Measurements from ENCODE around the gene UQCC3. TPM values are rescaled to one million over a fixed set of nuclear protein-coding genes. Genes with fewer than 3 reads are reported as not detected.
A peak's percentile ranks its signal among the peaks of the same experiment; 100 is the strongest.

Gene UQCC3
- total RNA-seq, 1 donor from 2014 or later: 27.9 TPM

DNA sequence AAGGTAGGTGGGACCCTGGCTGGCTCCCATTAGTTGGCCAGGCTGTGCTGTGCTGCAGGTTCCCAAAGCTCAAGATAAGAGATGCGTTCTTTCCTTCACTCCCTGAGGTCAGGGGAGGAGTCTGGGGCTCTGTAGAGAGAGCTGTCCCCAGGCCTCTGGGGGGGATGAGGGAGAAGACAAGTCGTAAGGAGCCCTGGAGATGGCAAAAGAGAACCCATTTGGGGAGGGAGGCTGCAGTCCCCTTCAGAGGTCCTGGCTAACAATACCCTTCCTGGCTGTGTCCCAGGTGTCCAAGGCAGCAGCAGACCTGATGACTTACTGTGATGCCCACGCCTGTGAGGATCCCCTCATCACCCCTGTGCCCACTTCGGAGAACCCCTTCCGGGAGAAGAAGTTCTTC lies 36.9 kb downstream of the UQCC3 start:
- Histone ChIP-seq H3K36me3 (ENCODE audit: control insufficient read depth, insufficient read depth, low read length) (peaks cover 7% of the 10 kb centered on the region), H3K27me3 (ENCODE audit: control insufficient read depth, insufficient read depth, low read length) (no peaks in the 10 kb centered on the region), H3K4me3 (ENCODE audit: low read depth, low read length) (peak overlapping the region; percentile 46)
- TF ChIP-seq, protein P1, sequence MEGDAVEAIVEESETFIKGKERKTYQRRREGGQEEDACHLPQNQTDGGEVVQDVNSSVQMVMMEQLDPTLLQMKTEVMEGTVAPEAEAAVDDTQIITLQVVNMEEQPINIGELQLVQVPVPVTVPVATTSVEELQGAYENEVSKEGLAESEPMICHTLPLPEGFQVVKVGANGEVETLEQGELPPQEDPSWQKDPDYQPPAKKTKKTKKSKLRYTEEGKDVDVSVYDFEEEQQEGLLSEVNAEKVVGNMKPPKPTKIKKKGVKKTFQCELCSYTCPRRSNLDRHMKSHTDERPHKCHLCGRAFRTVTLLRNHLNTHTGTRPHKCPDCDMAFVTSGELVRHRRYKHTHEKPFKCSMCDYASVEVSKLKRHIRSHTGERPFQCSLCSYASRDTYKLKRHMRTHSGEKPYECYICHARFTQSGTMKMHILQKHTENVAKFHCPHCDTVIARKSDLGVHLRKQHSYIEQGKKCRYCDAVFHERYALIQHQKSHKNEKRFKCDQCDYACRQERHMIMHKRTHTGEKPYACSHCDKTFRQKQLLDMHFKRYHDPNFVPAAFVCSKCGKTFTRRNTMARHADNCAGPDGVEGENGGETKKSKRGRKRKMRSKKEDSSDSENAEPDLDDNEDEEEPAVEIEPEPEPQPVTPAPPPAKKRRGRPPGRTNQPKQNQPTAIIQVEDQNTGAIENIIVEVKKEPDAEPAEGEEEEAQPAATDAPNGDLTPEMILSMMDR (IDR thresholded peaks at IDR 0.05; ENCODE audit: insufficient read depth, low read length, severe bottlenecking): no peak
- FAIRE-seq: no peak
- DNase-seq (ENCODE audit: low read depth): no peak

DNA sequence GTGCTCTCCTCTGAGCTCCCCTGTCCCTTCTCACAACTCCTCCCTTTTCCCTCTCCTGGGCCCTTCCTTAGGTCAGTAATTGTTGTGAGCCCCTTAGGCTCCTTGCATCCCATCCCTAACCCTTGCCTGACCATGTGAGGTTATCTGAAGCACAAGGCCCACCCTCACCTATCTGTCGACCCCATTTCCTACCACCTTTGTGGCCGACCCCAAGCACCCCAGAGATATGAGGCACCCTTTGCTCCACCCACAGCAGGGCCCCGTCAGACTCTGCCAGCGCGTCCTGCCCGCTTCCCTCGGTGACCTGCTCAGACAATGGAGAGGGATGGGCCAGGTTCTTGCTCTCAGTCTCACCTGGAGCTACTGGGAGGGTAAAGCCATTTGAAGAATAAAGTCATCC lies 37.3 kb downstream of the UQCC3 start:
- Histone ChIP-seq H3K4me3 (ENCODE audit: low read depth, low read length) (peak overlapping the region; percentile 46), H3K27me3 (ENCODE audit: control insufficient read depth, insufficient read depth, low read length) (no peaks in the 10 kb centered on the region), H3K36me3 (ENCODE audit: control insufficient read depth, insufficient read depth, low read length) (peaks cover 9% of the 10 kb centered on the region)
- DNase-seq (ENCODE audit: low read depth) (no peak), FAIRE-seq (no peak)
- TF ChIP-seq, protein P1 (IDR thresholded peaks at IDR 0.05; ENCODE audit: insufficient read depth, low read length, severe bottlenecking): no peak

DNA sequence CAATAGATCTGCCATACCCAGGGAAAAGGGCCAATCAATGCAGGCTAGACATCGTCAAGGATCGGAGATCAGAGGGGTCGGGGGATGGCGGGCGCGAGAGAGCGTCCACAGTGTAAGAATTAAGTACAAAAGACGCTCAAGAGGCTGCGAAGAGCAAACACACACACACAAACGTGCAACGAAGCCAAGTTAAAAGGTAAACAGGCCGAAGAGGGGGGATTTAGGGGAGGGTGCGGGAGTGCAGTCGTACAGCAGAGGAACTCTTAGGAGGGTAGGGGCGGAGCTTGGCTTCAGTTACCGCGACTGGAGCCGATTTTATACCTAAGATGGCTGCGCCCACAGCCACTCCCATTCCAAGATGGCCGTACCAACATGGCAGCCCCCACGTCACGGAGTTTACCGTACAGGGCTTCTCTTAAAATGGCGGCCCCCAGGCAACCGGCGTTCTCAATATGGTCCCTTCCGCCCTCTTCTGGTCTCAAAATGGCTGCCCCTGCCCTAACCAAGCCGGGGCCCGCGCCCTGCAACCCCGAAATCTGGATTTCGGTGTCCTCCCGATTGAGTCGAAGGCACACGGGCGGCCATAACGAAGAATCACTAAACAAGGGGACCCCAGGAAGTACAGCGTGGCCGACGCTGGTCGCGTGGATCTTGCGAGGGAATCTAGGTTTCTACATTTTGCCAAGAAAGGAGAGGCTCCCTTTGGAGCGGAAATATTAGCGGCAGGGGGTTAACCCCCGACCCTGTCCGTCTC lies 38.0 kb downstream of the UQCC3 start:
- Histone ChIP-seq H3K4me3 (ENCODE audit: low read depth, low read length) (peak overlapping the region; percentile 46), H3K36me3 (ENCODE audit: control insufficient read depth, insufficient read depth, low read length) (peaks cover 9% of the 10 kb centered on the region), H3K27me3 (ENCODE audit: control insufficient read depth, insufficient read depth, low read length) (no peaks in the 10 kb centered on the region)
- DNase-seq (ENCODE audit: low read depth) (peak; percentile 94), FAIRE-seq (no peak)
- TF ChIP-seq, protein P1 (IDR thresholded peaks at IDR 0.05; ENCODE audit: insufficient read depth, low read length, severe bottlenecking): no peak

DNA sequence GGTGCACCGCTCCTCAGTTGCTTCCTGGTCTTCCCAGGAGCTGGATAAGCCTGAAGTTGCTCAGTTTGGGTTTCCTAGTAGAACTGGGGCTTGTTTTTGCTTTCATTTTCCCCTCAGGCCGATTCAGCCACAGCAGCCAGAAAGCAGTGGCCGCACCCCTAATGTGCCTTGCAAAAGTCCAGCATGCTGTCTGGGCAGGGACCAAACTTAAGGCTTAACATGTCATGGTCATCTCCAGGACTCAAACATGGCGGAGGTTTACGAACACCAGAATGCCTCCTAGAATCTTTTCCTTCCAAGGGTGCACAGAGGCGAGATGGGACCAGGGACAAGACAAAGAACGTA lies 38.5 kb downstream of the UQCC3 start:
- TF ChIP-seq, protein P1 (IDR thresholded peaks at IDR 0.05; ENCODE audit: insufficient read depth, low read length, severe bottlenecking): no peak
- FAIRE-seq: no peak
- Histone ChIP-seq H3K27me3 (ENCODE audit: control insufficient read depth, insufficient read depth, low read length) (no peaks in the 10 kb centered on the region), H3K4me3 (ENCODE audit: low read depth, low read length) (peak overlapping the region; percentile 46), H3K36me3 (ENCODE audit: control insufficient read depth, insufficient read depth, low read length) (peaks cover 10% of the 10 kb centered on the region)
- DNase-seq (ENCODE audit: low read depth): no peak

DNA sequence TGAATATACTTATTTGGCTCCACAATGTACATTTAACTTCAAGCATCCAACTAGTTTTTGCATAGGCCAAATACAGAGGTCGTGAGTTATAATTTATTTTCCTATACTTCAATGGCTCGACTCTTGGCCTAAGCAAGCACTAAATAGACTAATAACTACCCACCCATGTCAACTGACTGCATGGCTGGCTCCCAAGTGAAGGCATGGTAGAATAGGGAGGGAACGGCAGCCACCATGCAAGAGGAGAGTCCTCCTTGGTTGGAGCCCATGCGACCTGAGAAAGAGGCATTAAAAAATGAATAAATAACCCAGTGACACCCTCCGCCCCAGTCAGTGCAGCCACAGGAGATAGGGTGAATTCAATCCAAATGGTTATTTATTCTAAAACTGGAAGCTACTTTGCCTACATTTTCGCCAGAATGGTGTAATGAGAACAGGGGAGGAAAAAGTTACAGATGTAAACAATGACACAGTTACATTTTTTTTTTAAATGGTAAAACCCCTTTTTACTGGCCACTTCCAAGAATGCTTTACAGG lies 40.9 kb downstream of the UQCC3 start:
- Histone ChIP-seq H3K27me3 (ENCODE audit: control insufficient read depth, insufficient read depth, low read length) (no peaks in the 10 kb centered on the region), H3K36me3 (ENCODE audit: control insufficient read depth, insufficient read depth, low read length) (peaks cover 25% of the 10 kb centered on the region), H3K4me3 (ENCODE audit: low read depth, low read length) (no peak overlapping the region)
- FAIRE-seq: no peak
- TF ChIP-seq, protein P1 (IDR thresholded peaks at IDR 0.05; ENCODE audit: insufficient read depth, low read length, severe bottlenecking): no peak
- no peak for DNase-seq (ENCODE audit: low read depth)
